Coronary artery (tissue), 2 donors: ENCODE data around the gene BAD.

Experiments
- DNase-seq: peaks from one replicate; pipeline ENCODE4 v3.0.0-alpha.2; 2017; ENCODE audit warnings: low spot score
- H3K27ac ChIP-seq, 2 donors: fragments of 200-600 bp; sonication (generic); one replicate each; pipeline ENCODE4 v1.5.1; 2016 to 2019
- H3K4me3 ChIP-seq: fragments of 200-600 bp; sonication (generic); 2 replicates; pipeline ENCODE4 v1.5.1; 2016; ENCODE audit warnings: mild to moderate bottlenecking, moderate library complexity
- TF ChIP-seq, protein P1 (sequence below): fragments of 200-600 bp; sonication (generic); IDR thresholded peaks from one replicate; pipeline ENCODE4 v1.5.1; 2019; ENCODE audit warnings: antibody characterized with exemption

The BAD gene

DNA sequence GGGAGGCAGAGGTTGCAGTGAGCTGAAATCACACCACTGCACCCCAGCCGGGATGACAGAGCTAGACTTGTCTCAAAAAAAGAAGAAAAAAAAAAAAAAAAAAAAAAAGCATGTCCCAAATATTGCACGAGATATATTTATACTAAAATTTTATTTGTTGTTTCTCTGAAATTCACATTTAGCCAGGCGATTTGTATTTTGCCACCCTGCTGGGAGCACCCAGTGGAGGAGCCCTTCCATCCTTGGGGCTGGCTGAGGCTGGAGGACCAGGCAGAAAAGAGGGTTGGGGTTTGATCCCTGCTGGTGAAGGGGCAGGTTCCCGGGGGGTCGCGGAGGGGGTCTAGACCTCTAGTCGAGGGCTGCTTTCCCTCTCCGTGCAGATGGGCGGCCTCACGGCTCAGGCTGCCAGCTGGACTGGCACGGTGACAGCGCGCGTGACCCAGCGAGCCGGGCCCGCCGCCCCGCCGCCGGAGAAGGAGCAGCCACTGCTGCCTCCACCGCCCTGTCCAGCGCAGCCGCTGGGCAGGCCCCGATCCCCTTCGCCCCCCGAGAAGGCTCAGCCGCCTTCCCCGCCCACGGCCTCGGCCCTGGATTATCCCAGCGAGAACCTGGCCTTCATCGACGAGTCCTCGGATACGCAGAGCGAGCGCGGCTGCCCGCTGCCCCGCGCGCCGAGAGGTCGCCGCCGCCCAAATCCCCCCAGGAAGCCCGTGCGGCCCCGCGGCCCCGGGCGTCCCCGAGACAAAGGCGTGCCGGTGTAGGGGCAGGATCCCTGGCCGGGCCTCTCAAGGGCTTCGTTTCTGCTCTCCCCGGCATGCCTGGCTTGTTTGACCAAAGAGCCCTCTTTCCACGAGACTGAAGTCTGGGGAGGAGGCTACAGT lies 14.7 kb upstream of the BAD start:
- DNase-seq, result no peak
- peak overlapping the region in 1 of 2 donors; percentile 6 for H3K27ac ChIP-seq
- H3K4me3 ChIP-seq, result peak overlapping the region; percentile 74
- TF ChIP-seq, protein P1, sequence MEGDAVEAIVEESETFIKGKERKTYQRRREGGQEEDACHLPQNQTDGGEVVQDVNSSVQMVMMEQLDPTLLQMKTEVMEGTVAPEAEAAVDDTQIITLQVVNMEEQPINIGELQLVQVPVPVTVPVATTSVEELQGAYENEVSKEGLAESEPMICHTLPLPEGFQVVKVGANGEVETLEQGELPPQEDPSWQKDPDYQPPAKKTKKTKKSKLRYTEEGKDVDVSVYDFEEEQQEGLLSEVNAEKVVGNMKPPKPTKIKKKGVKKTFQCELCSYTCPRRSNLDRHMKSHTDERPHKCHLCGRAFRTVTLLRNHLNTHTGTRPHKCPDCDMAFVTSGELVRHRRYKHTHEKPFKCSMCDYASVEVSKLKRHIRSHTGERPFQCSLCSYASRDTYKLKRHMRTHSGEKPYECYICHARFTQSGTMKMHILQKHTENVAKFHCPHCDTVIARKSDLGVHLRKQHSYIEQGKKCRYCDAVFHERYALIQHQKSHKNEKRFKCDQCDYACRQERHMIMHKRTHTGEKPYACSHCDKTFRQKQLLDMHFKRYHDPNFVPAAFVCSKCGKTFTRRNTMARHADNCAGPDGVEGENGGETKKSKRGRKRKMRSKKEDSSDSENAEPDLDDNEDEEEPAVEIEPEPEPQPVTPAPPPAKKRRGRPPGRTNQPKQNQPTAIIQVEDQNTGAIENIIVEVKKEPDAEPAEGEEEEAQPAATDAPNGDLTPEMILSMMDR, result no peak

DNA sequence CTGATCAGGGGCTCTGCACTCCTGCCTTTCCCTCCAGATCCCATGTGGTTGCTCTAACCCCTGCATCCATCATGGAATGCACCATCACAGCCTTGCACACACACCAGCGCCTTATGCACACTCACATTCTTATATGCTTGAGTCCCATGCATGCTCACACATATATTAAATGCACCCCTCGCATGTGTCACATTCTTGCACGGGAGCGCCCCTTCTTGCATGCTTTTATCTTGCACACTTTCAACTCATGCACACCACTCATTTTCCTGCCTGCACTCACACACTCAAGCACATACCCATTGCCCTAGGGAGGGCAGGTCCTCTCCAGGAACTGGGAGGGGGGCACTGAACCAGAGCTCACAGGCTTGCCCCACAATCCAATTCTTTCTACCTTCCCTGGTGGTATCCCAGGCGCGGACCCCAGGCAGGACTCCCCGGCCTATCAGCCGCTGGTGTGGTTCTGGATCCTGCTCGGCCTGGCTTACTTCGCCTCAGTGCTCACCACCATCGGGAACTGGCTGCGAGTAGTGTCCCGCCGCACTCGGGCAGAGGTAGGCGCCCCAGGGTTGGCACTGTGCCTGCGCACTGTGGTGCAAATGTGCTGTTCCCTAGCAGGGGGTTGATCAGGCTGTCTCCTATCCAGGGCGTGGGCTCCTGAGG lies 13.4 kb upstream of the BAD start:
- Histone ChIP-seq H3K27ac (no peak overlapping the region), H3K4me3 (no peak overlapping the region)
- DNase-seq, result no peak
- TF ChIP-seq, protein P1, result no peak

DNA sequence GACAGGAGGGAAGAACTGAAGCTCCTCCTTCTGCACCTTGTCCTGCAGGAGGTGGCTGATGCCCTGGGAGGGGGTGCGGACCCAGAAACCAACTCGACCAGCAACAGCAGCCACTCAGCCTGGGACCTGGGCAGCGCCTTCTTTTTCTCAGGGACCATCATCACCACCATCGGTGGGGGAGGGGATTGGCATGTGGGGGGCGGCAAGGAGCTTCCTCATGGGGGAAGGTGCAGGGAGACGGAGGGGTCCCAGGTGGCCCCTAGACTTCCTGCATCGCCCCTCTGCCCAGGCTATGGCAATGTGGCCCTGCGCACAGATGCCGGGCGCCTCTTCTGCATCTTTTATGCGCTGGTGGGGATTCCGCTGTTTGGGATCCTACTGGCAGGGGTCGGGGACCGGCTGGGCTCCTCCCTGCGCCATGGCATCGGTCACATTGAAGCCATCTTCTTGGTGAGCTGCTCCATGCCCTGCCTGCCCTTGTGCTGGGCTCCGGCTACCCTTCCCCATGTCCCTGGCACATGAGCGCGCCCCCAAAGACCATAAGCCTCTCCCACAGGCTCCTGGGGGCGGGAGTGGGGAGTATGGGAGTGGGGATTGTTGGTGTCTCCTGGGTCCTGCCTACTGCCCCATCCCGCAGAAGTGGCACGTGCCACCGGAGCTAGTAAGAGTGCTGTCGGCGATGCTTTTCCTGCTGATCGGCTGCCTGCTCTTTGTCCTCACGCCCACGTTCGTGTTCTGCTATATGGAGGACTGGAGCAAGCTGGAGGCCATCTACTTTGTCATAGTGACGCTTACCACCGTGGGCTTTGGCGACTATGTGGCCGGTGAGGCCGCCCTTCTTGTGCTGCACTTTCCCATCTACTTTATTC lies 12.6 kb upstream of the BAD start:
- Histone ChIP-seq H3K27ac (no peak overlapping the region), H3K4me3 (no peak overlapping the region)
- DNase-seq, result no peak
- TF ChIP-seq, protein P1, result no peak

DNA sequence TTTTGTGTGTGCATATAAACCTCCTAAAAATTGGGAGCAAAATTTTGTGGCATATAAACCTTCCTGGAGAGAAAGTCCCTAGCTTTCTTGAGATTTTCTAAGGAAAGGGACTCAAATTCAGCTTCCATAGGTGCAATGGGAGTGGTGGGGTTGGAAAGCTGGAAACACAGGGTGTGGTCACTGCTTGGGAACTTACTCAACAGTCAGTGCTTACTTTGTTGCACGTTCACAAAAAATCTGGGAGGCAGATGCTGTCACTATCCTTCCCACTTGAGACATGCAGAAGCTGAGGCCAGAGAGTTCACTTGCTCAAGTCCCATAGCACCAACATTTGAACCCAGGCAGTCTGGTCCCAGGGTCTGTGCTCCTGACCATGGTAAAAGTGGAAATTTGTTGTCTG lies 11.8 kb upstream of the BAD start:
- Histone ChIP-seq H3K4me3 (no peak overlapping the region), H3K27ac (no peak overlapping the region)
- TF ChIP-seq, protein P1, result no peak
- DNase-seq, result no peak

DNA sequence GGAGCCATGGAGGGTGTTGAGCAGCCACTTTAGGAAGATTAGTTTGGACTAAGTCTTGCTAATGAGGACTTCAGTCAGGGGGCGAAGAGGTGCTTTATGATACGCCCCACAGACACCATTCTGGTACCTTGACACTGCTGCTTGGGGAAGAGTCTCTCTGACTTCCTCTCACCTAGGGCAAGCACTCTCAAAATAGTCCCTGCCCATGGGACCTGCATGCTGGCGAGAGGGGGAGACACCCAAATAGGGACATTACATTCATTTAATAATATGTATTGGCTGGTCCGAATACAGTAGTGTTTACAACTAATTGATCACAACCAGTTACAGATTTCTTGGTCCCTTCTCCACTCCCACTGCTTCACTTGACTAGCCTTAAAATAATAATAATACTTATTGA lies 11.3 kb upstream of the BAD start:
- TF ChIP-seq, protein P1, result no peak
- Histone ChIP-seq H3K4me3 (no peak overlapping the region), H3K27ac (no peak overlapping the region)
- DNase-seq, result no peak

DNA sequence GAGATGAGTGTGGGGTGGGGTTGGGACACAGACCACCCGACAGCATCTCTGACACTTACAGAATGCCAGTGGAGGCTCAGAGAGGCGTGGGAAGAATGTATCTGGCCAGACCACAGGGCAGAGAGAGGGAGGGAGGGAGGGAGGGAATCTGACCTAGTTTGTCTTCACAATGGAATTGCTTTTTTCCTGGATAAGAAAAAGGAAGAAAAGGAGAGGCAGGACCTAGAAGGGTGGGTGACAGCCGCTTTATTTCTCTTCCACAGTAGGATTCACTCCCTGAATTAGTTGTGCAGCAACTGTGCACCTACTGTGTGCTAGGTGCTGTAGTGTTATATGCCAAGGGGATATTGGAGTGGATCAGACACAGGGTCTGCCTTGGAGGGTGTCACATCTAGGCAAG lies 10.3 kb upstream of the BAD start:
- Histone ChIP-seq H3K27ac (no peak overlapping the region), H3K4me3 (no peak overlapping the region)
- TF ChIP-seq, protein P1, result no peak
- DNase-seq, result no peak
